ENCODE results near the gene KRT32. TPM values are rescaled to one million over a fixed set of nuclear protein-coding genes. Genes with fewer than 3 reads are reported as not detected.

Gene KRT32
- total and polyA plus RNA-seq, 2 donors from 2014 or later, result not detected

DNA sequence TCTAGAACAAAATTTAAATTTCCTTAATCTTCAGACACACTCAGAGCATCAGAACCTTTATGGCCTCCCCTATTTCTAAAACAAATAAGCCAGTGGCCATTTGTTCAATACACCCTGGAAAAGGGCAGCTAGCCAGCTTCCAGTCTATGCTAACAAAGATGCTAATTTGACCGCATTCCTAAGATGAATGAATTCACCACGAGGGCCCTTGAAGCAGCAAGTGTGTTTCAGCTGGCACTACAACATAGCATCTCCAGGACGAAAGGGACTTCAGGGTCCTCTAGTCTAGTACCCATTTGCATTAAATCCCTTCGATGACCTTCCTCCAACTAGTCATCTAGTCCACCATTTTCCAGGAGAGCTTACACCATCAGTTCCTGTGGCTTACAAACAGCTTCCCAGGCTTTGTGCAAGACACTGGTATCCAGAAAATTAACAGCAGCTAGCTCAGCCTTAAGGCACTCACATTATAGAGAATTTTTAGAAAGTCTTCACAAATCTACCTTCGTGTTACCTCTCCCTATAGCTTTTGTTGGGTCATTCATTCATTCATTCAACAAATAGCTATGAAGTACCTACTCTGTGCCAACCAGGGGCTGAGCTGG lies 53.7 kb downstream of the KRT32 start:
- FAIRE-seq, result no peak
- H3K27me3 ChIP-seq (ENCODE audit: control insufficient read depth, insufficient read depth, low read length), result no peaks in the 10 kb centered on the region
- no peak for DNase-seq

DNA sequence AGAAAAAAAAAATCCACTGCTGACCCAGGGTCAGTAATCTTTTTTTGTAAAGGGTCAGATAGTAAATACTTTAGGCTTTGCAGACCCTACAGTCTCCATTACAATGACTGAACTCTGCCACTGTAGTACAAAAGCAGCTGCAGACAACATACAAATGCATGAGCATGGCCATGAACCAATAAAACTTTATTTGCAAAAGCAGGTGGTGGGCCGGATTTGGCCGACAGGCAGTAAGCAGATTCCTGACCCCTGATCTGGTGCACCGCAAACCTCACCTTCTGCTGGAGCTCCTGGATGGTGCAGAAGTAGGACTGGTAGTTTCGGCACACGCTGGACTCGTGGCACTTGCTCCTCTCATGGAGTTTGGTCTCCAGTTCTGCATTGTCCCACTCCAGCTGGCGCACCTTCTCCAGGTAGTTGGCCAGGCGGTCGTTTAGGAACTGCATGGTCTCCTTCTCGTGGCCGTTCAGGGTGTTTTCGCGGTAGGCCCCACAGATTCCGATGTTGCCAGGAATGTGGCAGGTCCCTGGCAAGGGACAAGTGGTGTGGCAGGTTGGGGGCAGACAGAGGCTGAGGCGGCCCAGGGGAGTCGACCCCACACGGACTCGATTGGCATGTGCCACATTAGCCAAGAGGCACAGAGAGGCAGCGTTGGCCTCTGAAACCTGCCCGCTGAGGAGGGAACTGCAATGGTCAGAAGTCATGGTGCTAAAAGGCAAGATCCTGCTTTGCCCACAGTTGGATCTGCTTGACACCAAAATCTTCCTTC lies 55.9 kb downstream of the KRT32 start:
- DNase-seq, result no peak
- no peak overlapping the region for H3K9ac ChIP-seq (ENCODE audit: low read length in 3 of 3)
- no peak overlapping the region for H3K27ac ChIP-seq (ENCODE audit: low read depth in 2 of 2, low read length in 2 of 2)
- TF ChIP-seq, protein P1, sequence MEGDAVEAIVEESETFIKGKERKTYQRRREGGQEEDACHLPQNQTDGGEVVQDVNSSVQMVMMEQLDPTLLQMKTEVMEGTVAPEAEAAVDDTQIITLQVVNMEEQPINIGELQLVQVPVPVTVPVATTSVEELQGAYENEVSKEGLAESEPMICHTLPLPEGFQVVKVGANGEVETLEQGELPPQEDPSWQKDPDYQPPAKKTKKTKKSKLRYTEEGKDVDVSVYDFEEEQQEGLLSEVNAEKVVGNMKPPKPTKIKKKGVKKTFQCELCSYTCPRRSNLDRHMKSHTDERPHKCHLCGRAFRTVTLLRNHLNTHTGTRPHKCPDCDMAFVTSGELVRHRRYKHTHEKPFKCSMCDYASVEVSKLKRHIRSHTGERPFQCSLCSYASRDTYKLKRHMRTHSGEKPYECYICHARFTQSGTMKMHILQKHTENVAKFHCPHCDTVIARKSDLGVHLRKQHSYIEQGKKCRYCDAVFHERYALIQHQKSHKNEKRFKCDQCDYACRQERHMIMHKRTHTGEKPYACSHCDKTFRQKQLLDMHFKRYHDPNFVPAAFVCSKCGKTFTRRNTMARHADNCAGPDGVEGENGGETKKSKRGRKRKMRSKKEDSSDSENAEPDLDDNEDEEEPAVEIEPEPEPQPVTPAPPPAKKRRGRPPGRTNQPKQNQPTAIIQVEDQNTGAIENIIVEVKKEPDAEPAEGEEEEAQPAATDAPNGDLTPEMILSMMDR (IDR thresholded peaks at IDR 0.05; ENCODE audit: borderline replicate concordance, extremely low read depth, insufficient read depth), result no peak
- no peaks in the 10 kb centered on the region for H3K9me3 ChIP-seq (ENCODE audit: control insufficient read depth in 2 of 3, insufficient read depth in 1 of 3, low read length in 3 of 3)
- H3K27me3 ChIP-seq (ENCODE audit: control insufficient read depth, insufficient read depth, low read length), result no peaks in the 10 kb centered on the region
- intact Hi-C loops (cut with DNase I), result no loop called here
- H3K4me3 ChIP-seq (ENCODE audit: low read length in 3 of 3), result no peak overlapping the region
- no peak for FAIRE-seq
- no peaks in the 10 kb centered on the region for H3K36me3 ChIP-seq (ENCODE audit: control insufficient read depth in 2 of 3, insufficient read depth in 3 of 3, low read length in 3 of 3)
- H3K4me1 ChIP-seq (ENCODE audit: control insufficient read depth in 2 of 3, insufficient read depth in 2 of 3, low read depth in 1 of 3, low read length in 3 of 3), result peaks cover under 1 to 12% (median 5%) of the 10 kb centered on the region in 3 donors

More for the DNA sequence above, 53.7 kb downstream of the KRT32 start:
- Histone ChIP-seq H3K9ac (ENCODE audit: low read length in 3 of 3) (no peak overlapping the region), H3K27ac (ENCODE audit: low read depth in 2 of 2, low read length in 2 of 2) (peak overlapping the region in 1 of 2 donors; percentile 28), H3K36me3 (ENCODE audit: control insufficient read depth in 2 of 3, insufficient read depth in 3 of 3, low read length in 3 of 3) (no peaks in the 10 kb centered on the region), H3K4me1 (ENCODE audit: control insufficient read depth in 2 of 3, insufficient read depth in 2 of 3, low read depth in 1 of 3, low read length in 3 of 3) (peaks cover 2 to 16% (median 8%) of the 10 kb centered on the region in 3 donors), H3K9me3 (ENCODE audit: control insufficient read depth in 2 of 3, insufficient read depth in 1 of 3, low read length in 3 of 3) (no peaks in the 10 kb centered on the region), H3K4me3 (ENCODE audit: low read length in 3 of 3) (no peak overlapping the region)
- intact Hi-C loops (cut with DNase I), result no loop called here
- TF ChIP-seq, protein P1 (IDR thresholded peaks at IDR 0.05; ENCODE audit: borderline replicate concordance, extremely low read depth, insufficient read depth), result no peak

Small RNA genes within 50 kb of the gene (microRNA-seq; reads per million reads assigned to microRNA genes)
- gene MIR6510, result not detected

Other genes starting within 250 kb of the KRT32 start
- not detected for gene KRTAP9-2, start 240.7 kb downstream of the KRT32 start, total RNA-seq
- gene KRTAP9-2, start 240.7 kb downstream of the KRT32 start, polyA plus RNA-seq (ENCODE audit: insufficient read depth, low read depth, low replicate concordance), result not detected
- gene KRTAP9-3, start 234.9 kb downstream of the KRT32 start, total RNA-seq, result not detected
- not detected for gene KRTAP9-3, start 234.9 kb downstream of the KRT32 start, polyA plus RNA-seq (ENCODE audit: insufficient read depth, low read depth, low replicate concordance)
- gene KRTAP9-8, start 229.4 kb downstream of the KRT32 start, total RNA-seq, result not detected
- not detected for gene KRTAP9-8, start 229.4 kb downstream of the KRT32 start, polyA plus RNA-seq (ENCODE audit: insufficient read depth, low read depth, low replicate concordance)
- gene KRTAP9-4, start 217.7 kb downstream of the KRT32 start, total RNA-seq, result not detected
- not detected for gene KRTAP9-4, start 217.7 kb downstream of the KRT32 start, polyA plus RNA-seq (ENCODE audit: insufficient read depth, low read depth, low replicate concordance)
- not detected for gene KRTAP9-9, start 212.0 kb downstream of the KRT32 start, total RNA-seq
- gene KRTAP9-9, start 212.0 kb downstream of the KRT32 start, polyA plus RNA-seq (ENCODE audit: insufficient read depth, low read depth, low replicate concordance), result not detected
- not detected for gene KRTAP9-6, start 202.0 kb downstream of the KRT32 start, total RNA-seq
- not detected for gene KRTAP9-6, start 202.0 kb downstream of the KRT32 start, polyA plus RNA-seq (ENCODE audit: insufficient read depth, low read depth, low replicate concordance)
- not detected for gene KRTAP9-7, start 191.7 kb downstream of the KRT32 start, total RNA-seq
- gene KRTAP9-7, start 191.7 kb downstream of the KRT32 start, polyA plus RNA-seq (ENCODE audit: insufficient read depth, low read depth, low replicate concordance), result not detected
- not detected for gene KRTAP29-1, start 164.5 kb downstream of the KRT32 start, total RNA-seq
- gene KRTAP29-1, start 164.5 kb downstream of the KRT32 start, polyA plus RNA-seq (ENCODE audit: insufficient read depth, low read depth, low replicate concordance), result not detected
- gene KRTAP16-1, start 158.1 kb downstream of the KRT32 start, total RNA-seq, result not detected
- not detected for gene KRTAP16-1, start 158.1 kb downstream of the KRT32 start, polyA plus RNA-seq (ENCODE audit: insufficient read depth, low read depth, low replicate concordance)
- not detected for gene KRTAP17-1, start 151.7 kb downstream of the KRT32 start, total RNA-seq
- not detected for gene KRTAP17-1, start 151.7 kb downstream of the KRT32 start, polyA plus RNA-seq (ENCODE audit: insufficient read depth, low read depth, low replicate concordance)
- not detected for gene KRT33A, start 116.6 kb downstream of the KRT32 start, total RNA-seq
- gene KRT33A, start 116.6 kb downstream of the KRT32 start, polyA plus RNA-seq (ENCODE audit: insufficient read depth, low read depth, low replicate concordance), result not detected
- gene KRT33B, start 97.6 kb downstream of the KRT32 start, total RNA-seq, result not detected
- not detected for gene KRT33B, start 97.6 kb downstream of the KRT32 start, polyA plus RNA-seq (ENCODE audit: insufficient read depth, low read depth, low replicate concordance)
- not detected for gene KRT34, start 85.1 kb downstream of the KRT32 start, total RNA-seq
- not detected for gene KRT34, start 85.1 kb downstream of the KRT32 start, polyA plus RNA-seq (ENCODE audit: insufficient read depth, low read depth, low replicate concordance)
- gene KRT31, start 69.8 kb downstream of the KRT32 start, total RNA-seq, result not detected
- not detected for gene KRT31, start 69.8 kb downstream of the KRT32 start, polyA plus RNA-seq (ENCODE audit: insufficient read depth, low read depth, low replicate concordance)
- not detected for gene KRT37, start 42.8 kb downstream of the KRT32 start, total RNA-seq
- not detected for gene KRT37, start 42.8 kb downstream of the KRT32 start, polyA plus RNA-seq (ENCODE audit: insufficient read depth, low read depth, low replicate concordance)
- not detected for gene KRT38, start 26.4 kb downstream of the KRT32 start, total RNA-seq
- gene KRT38, start 26.4 kb downstream of the KRT32 start, polyA plus RNA-seq (ENCODE audit: insufficient read depth, low read depth, low replicate concordance), result not detected
- not detected for gene KRT35, start 13.8 kb upstream of the KRT32 start, total RNA-seq
- not detected for gene KRT35, start 13.8 kb upstream of the KRT32 start, polyA plus RNA-seq (ENCODE audit: insufficient read depth, low read depth, low replicate concordance)
- gene KRT36, start 22.5 kb upstream of the KRT32 start, total RNA-seq, result not detected
- not detected for gene KRT36, start 22.5 kb upstream of the KRT32 start, polyA plus RNA-seq (ENCODE audit: insufficient read depth, low read depth, low replicate concordance)
- gene KRT13, start 38.2 kb upstream of the KRT32 start, total RNA-seq, result not detected
- gene KRT13, start 38.2 kb upstream of the KRT32 start, polyA plus RNA-seq (ENCODE audit: insufficient read depth, low read depth, low replicate concordance), result not detected
- 2.8 TPM for gene KRT15, start 51.5 kb upstream of the KRT32 start, total RNA-seq
- gene KRT15, start 51.5 kb upstream of the KRT32 start, polyA plus RNA-seq (ENCODE audit: insufficient read depth, low read depth, low replicate concordance), result 0.15 TPM
- 781 TPM for gene KRT19, start 60.9 kb upstream of the KRT32 start, total RNA-seq
- 319 TPM for gene KRT19, start 60.9 kb upstream of the KRT32 start, polyA plus RNA-seq (ENCODE audit: insufficient read depth, low read depth, low replicate concordance)
- not detected for gene KRT9, start 104.7 kb upstream of the KRT32 start, total RNA-seq
- gene KRT9, start 104.7 kb upstream of the KRT32 start, polyA plus RNA-seq (ENCODE audit: insufficient read depth, low read depth, low replicate concordance), result not detected
- not detected for gene KRT14, start 119.5 kb upstream of the KRT32 start, total RNA-seq
- gene KRT14, start 119.5 kb upstream of the KRT32 start, polyA plus RNA-seq (ENCODE audit: insufficient read depth, low read depth, low replicate concordance), result not detected
- gene KRT16, start 145.4 kb upstream of the KRT32 start, total RNA-seq, result 3.1 TPM
- not detected for gene KRT16, start 145.4 kb upstream of the KRT32 start, polyA plus RNA-seq (ENCODE audit: insufficient read depth, low read depth, low replicate concordance)
- gene KRT17, start 157.2 kb upstream of the KRT32 start, total RNA-seq, result 11.1 TPM
- gene KRT17, start 157.2 kb upstream of the KRT32 start, polyA plus RNA-seq (ENCODE audit: insufficient read depth, low read depth, low replicate concordance), result 5.5 TPM
- 842 TPM for gene EIF1, start 221.5 kb upstream of the KRT32 start, total RNA-seq
- 1,166 TPM for gene EIF1, start 221.5 kb upstream of the KRT32 start, polyA plus RNA-seq (ENCODE audit: insufficient read depth, low read depth, low replicate concordance)
- gene GAST, start 244.9 kb upstream of the KRT32 start, total RNA-seq, result not detected
- gene GAST, start 244.9 kb upstream of the KRT32 start, polyA plus RNA-seq (ENCODE audit: insufficient read depth, low read depth, low replicate concordance), result not detected

All from kidney (tissue), 14 donors.